Gastrocnemius medialis (tissue), 4 donors: ENCODE measurements around the gene SLC8B1. TPM values are rescaled to one million over a fixed set of nuclear protein-coding genes. Genes with fewer than 3 reads are reported as not detected.

ENCODE experiments used
- ATAC-seq, 2 donors: fragments of 150-250 bp; one replicate each; pipeline ENCODE4 v1.9.1; 2016
- DNase-seq, 2 donors: peaks; one replicate each; pipeline ENCODE4 v3.0.0-alpha.2; 2019
- H3K27ac ChIP-seq, 4 donors: fragments of 200-600 bp; sonication (generic); 1 replicate in 1 of 4; 2 replicates in 3 of 4; pipeline ENCODE4 v1.5.1; 2016 to 2018; ENCODE audit warnings: mild to moderate bottlenecking in 2 of 4, moderate library complexity in 1 of 4
- H3K27me3 ChIP-seq, 3 donors: fragments of 200-600 bp; sonication (generic) in 2 of 3; 1 replicate in 1 of 3; 2 replicates in 2 of 3; pipeline versions ENCODE4 v1.5.1 to v1.6.0; 2016 to 2019; ENCODE audit warnings: mild to moderate bottlenecking in 1 of 3, moderate library complexity in 1 of 3
- H3K36me3 ChIP-seq, 2 donors: fragments of 200-600 bp; sonication (generic) in 1 of 2; one replicate each; pipeline ENCODE4 v1.5.1; 2017 to 2018
- H3K4me1 ChIP-seq, 2 donors: fragments of 200-600 bp; sonication (generic) in 1 of 2; one replicate each; pipeline ENCODE4 v1.5.1; 2016 to 2017; ENCODE audit warnings: mild to moderate bottlenecking in 2 of 2
- H3K4me3 ChIP-seq, 4 donors: fragments of 200-600 bp; sonication (generic) in 3 of 4; 1 replicate in 1 of 4; 2 replicates in 3 of 4; pipeline ENCODE4 v1.5.1; 2016 to 2019; ENCODE audit warnings: mild to moderate bottlenecking in 2 of 4
- H3K9me3 ChIP-seq, 3 donors: fragments of 200-600 bp; sonication (generic) in 2 of 3; 1 replicate in 1 of 3; 2 replicates in 2 of 3; pipeline ENCODE4 v1.5.1; 2016 to 2019
- CTCF ChIP-seq, 5 experiments: fragments of 450-650 bp in 3 of 5; fragments of 200-600 bp in 2 of 5; sonication (generic) in 2 of 5; IDR thresholded peaks in 4 of 5; conservative IDR thresholded peaks in 1 of 5; 1 replicate in 4 of 5; 2 replicates in 1 of 5; pipeline ENCODE4 v1.5.1; 2016 to 2019; ENCODE audit warnings: antibody characterized with exemption in 5 of 5, mild to moderate bottlenecking in 3 of 5, moderate library complexity in 3 of 5
- POLR2A ChIP-seq, 2 donors: fragments of 450-650 bp; IDR thresholded peaks; one replicate each; pipeline ENCODE4 v1.6.1; 2017; ENCODE audit warnings: antibody characterized with exemption in 2 of 2, mild to moderate bottlenecking in 2 of 2, moderate library complexity in 2 of 2
- in situ Hi-C, 4 donors: fragments of 200-750 bp; cut with MboI; loops; one replicate each; pipeline versions ENCODE4 v1.15.0 to v1.8.0; 2017; ENCODE audit warnings: low sequenced_read_pairs in 4 of 4
- intact Hi-C: fragments of 100-400 bp; cut with DNase I; formaldehyde crosslinking; loops from one replicate; pipeline ENCODE4 v1.15.1; 2023; ENCODE audit warnings: low total_unique reads
- total RNA-seq, 4 donors: library from RNA; depleted of rRNA; stranded (reverse); fragments of >200 nt; gene quantifications; one replicate each; pipeline versions ENCODE4 v1.1.0 to v1.2.3, GENCODE V29; 2016

The SLC8B1 gene
- total RNA-seq, 4 donors from 2014 or later, result 8.2 to 21.2 (median 14.5) TPM

- in situ Hi-C loops, result loop anchor here in 2 of 4 donors (25.0 kb wide), 2 partner anchors 115 to 135 kb away; partner anchors contain the start of genes DDX54 (in 1 of the 2) and RITA1 (in 1 of the 2)
- no peak overlapping the region for H3K27ac ChIP-seq
- peaks cover 0 to 40% of the 10 kb centered on the region in 2 donors for H3K36me3 ChIP-seq
- ATAC-seq (no peak), DNase-seq (no peak)
- no peaks in the 10 kb centered on the region for H3K27me3 ChIP-seq
- no peak for TF ChIP-seq CTCF (IDR thresholded peaks at IDR 0.05 in 4 of 5, conservative IDR thresholded peaks at IDR 0.05 in 1 of 5)
- no peak for TF ChIP-seq POLR2A (IDR thresholded peaks at IDR 0.05)
- H3K9me3 ChIP-seq, result no peaks in the 10 kb centered on the region
- intact Hi-C loops, result no loop called here
- H3K4me1 ChIP-seq, result peaks cover 16% of the 10 kb centered on the region in 2 donors
- no peak overlapping the region for H3K4me3 ChIP-seq
These were observed 12.6 kb downstream of the SLC8B1 start for GRCh38 chr12:113322343-113322742.

GRCh38 chr12:113320401-113320800 lies 14.5 kb downstream of the SLC8B1 start:
- H3K4me3 ChIP-seq, result no peak overlapping the region
- no peak overlapping the region for H3K27ac ChIP-seq
- DNase-seq (no peak), ATAC-seq (no peak)
- peaks cover 0 to 50% of the 10 kb centered on the region in 2 donors for H3K36me3 ChIP-seq
- in situ Hi-C loops, result loop anchor here in 2 of 4 donors (25.0 kb wide), 2 partner anchors 117 to 133 kb away; partner anchors contain the start of genes DDX54 (in 1 of the 2) and RITA1 (in 1 of the 2)
- intact Hi-C loops, result no loop called here
- no peaks in the 10 kb centered on the region for H3K9me3 ChIP-seq
- TF ChIP-seq CTCF (IDR thresholded peaks at IDR 0.05 in 4 of 5, conservative IDR thresholded peaks at IDR 0.05 in 1 of 5) (no peak), POLR2A (IDR thresholded peaks at IDR 0.05) (no peak)
- H3K27me3 ChIP-seq, result no peaks in the 10 kb centered on the region
- no peaks in the 10 kb centered on the region for H3K4me1 ChIP-seq

GRCh38 chr12:113318900-113319628 lies 15.8 kb downstream of the SLC8B1 start:
- Histone ChIP-seq H3K27ac (no peak overlapping the region), H3K4me3 (no peak overlapping the region), H3K27me3 (no peaks in the 10 kb centered on the region), H3K4me1 (no peaks in the 10 kb centered on the region), H3K9me3 (no peaks in the 10 kb centered on the region), H3K36me3 (peaks cover 0 to 63% of the 10 kb centered on the region in 2 donors)
- ATAC-seq (no peak), DNase-seq (no peak)
- in situ Hi-C loops (loop anchor here in 3 of 4 donors (10.0 to 25.0 kb wide), 3 partner anchors 106 to 132 kb away; partner anchors contain the start of genes DDX54 (in 1 of the 3), RITA1 (in 1 of the 3) and SDSL (in 1 of the 3)), intact Hi-C loops (no loop called here)
- no peak for TF ChIP-seq POLR2A (IDR thresholded peaks at IDR 0.05)
- no peak for TF ChIP-seq CTCF (IDR thresholded peaks at IDR 0.05 in 4 of 5, conservative IDR thresholded peaks at IDR 0.05 in 1 of 5)

- no peak for ATAC-seq
- Histone ChIP-seq H3K9me3 (no peaks in the 10 kb centered on the region), H3K27me3 (no peaks in the 10 kb centered on the region), H3K4me3 (no peak overlapping the region), H3K36me3 (peaks cover 0 to 66% of the 10 kb centered on the region in 2 donors), H3K4me1 (no peaks in the 10 kb centered on the region), H3K27ac (no peak overlapping the region)
- in situ Hi-C loops, result loop anchor here in 3 of 4 donors (10.0 to 25.0 kb wide), 3 partner anchors 107 to 131 kb away; partner anchors contain the start of genes DDX54 (in 1 of the 3), RITA1 (in 1 of the 3) and SDSL (in 1 of the 3)
- intact Hi-C loops, result no loop called here
- TF ChIP-seq CTCF (IDR thresholded peaks at IDR 0.05 in 4 of 5, conservative IDR thresholded peaks at IDR 0.05 in 1 of 5), result no peak
- no peak for DNase-seq
These were observed 16.8 kb downstream of the SLC8B1 start for GRCh38 chr12:113318046-113318656.
